Measurements from ENCODE around the gene PRCD.

The PRCD gene

GRCh38 chr17:76593959-76594358 lies 54.1 kb downstream of the PRCD start:
- no peak for DNase-seq (ENCODE audit: extremely low spot score)
- no peak for TF ChIP-seq CTCF (IDR thresholded peaks at IDR 0.05; ENCODE audit: control extremely low read depth, extremely low read depth, low read depth, missing control alignments)
- CTCF ChIA-PET, result interaction anchor here (1.1 to 1.3 kb wide), 3 partner anchors 11 to 47 kb away, joined by 3 to 4 read pairs (median 3); no protein-coding TSS in a partner anchor
- POLR2A ChIA-PET, result no interaction called here

GRCh38 chr17:76594690-76595089 lies 54.8 kb downstream of the PRCD start:
- POLR2A ChIA-PET, result no interaction called here
- CTCF ChIA-PET, result interaction anchor here (1.0 to 1.3 kb wide), 3 partner anchors 29 to 71 kb away, joined by 3 to 4 read pairs (median 3); no protein-coding TSS in a partner anchor
- TF ChIP-seq CTCF (IDR thresholded peaks at IDR 0.05; ENCODE audit: control extremely low read depth, extremely low read depth, low read depth, missing control alignments), result no peak
- DNase-seq (ENCODE audit: extremely low spot score), result no peak
